ENCODE measurements around the gene EOLA1. TPM values are rescaled to one million over a fixed set of nuclear protein-coding genes. Genes with fewer than 3 reads are reported as not detected.
"Not testable (repeated sequence)": the region's sequence is repeated elsewhere in the genome, so short reads cannot be mapped to it uniquely, and the experiment has no call there.

The EOLA1 gene
- total RNA-seq, 1 experiment from 2014 or later = 24.7 TPM

DNA sequence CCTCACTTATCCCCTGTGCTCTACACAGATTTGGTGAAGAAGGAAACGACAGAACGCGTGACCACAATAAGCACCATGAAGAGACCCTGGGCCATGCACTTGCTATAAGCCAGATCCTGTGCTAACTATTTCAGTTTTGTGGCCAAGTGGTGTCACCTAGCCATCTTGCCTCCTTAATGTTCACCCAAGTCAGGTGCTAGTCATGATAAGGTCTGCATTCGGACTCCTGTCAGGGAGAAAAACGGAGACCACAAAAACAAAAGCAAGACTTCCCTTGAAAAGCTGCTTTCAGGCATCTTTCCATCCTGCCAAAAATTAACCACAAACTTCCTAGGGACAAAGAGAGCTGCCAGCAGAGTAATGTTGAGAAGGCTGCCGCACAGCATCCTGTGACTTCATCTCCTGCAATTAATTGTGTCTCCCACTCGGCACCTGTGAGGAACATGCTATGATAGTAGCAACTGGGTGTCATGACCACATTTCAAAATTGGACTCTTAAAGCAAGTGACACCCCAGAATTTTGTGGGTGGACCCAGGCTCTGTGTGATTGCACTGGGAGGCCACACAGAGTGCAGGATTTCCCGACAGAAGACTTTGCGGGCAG lies 26.9 kb upstream of the EOLA1 start:
- DNase-seq (ENCODE audit: low spot score) = no peak

GRCh38 chrX:149515954-149516602 lies 24.7 kb upstream of the EOLA1 start:
- no peak for DNase-seq (ENCODE audit: low spot score)

DNA sequence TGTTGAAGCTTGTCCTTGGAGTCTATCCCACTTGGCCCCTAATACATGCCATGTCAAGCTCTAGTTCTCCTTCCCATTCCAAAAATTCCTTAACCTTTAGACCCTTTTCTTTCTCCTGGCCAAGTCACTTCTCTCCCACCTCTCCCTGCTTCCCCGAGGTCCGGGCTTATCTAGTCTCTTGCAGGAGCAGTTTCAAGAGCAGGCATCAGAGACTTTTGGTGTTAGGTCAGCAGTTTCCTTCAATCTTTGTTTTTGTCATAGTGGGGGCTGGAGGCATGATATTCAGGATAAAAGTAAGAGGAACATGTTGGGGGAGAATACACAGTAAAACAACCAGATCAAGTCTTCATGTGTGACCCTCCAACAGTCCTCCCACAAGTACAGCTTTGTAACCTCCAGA lies 24.2 kb upstream of the EOLA1 start:
- no peak for DNase-seq (ENCODE audit: low spot score)

DNA sequence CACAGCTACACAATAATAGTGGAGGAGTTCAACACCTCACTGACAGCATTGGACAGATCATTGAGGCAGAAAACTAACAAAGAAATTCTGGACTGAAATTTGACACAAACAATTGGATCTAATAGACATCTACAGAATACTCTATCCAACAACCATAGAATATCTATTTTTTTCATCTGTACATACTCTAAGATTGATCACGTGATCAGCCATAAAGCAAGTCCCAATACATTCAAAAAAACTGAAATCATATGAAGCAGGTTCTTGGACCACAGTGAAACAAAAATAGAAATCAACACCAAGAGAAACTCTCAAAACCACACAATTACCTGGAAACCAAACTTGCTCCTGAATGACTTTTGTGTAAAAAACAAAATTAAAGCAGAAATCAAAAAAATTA lies 23.5 kb upstream of the EOLA1 start:
- no peak for DNase-seq (ENCODE audit: low spot score)

DNA sequence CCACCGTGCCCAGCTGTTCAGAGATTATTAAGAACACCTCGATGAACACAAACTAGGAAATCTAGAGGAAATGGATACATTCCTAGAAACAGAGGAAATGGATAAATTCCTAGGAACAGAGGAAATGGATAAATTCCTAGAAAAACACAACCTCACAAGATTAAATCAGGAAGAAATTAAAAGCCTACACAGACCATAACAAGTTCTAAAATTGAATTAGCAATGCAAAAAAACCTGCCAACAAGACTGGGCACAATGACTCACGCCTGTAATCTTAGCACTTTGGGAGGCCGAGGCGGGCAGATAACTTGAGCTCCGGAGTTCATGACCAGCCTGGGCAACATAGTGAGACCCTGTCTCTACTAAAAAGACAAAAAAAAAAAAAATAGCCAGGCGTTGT lies 22.6 kb upstream of the EOLA1 start:
- DNase-seq (ENCODE audit: low spot score) = no peak

- DNase-seq (ENCODE audit: low spot score) = not testable (repeated sequence)
Measured at GRCh38 chrX:149520636-149521277, 20.1 kb upstream of the EOLA1 start.

DNA sequence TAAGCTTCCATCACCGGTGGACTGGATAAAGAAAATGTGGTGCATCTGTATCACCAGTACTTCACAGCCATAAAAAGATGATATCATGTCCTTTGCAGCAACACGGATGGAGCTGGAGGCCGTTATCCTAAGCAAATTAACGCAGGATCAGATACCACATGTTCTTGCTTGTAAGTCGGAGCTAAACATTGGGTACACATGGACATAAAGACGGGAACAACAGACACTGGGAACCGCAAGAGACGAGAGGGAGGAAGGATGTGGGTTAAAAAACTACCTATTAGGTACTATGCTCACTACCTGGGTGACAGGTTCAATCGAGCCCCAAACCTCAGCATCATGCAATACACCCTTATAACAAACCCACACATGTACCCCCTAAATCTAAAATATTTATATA lies 19.4 kb upstream of the EOLA1 start:
- no peak for DNase-seq (ENCODE audit: low spot score)

DNA sequence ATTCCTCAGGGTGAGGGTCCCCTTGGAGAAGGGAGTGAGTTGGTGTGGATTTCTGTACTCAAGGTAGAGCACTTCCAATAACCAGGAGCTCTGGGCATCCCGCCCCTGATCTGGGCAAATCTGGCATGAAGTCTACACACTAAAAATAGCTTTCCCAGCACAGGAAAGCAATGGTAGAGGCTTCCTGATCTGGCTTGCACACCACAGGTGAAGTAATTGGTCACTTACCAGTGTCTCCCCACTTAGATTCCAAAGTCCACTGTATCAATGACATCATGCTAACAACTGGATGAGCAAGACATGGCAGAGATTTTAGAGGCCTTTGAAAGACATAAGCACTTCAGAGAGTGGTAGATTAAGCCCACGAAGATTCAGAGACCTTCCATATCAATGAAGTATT lies 17.9 kb upstream of the EOLA1 start:
- DNase-seq (ENCODE audit: low spot score) = peak; percentile 84

- peak; percentile 60 for DNase-seq (ENCODE audit: low spot score)
Measured at GRCh38 chrX:149525389-149525788, 15.4 kb upstream of the EOLA1 start.

DNA sequence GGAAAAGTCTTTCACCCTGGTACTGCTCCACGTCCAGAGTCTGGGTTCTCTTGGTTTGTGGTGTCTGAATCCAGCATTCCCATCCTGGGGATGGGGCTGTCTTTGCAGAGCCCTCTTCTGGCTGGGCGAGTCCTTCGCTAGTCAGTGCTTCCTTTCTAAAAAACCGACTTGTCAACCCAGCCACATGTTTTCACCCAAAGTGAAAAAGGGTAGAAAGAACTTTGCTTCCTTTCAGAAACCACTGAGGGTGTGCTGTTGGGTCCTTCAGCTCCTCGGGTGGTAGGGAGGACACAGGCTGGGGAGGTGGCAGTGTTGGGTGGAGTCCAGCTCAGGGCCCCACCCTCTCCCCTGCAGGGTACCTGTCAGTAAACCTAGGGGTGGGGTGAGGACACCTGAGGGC lies 14.9 kb upstream of the EOLA1 start:
- DNase-seq (ENCODE audit: low spot score) = peak; percentile 22

DNA sequence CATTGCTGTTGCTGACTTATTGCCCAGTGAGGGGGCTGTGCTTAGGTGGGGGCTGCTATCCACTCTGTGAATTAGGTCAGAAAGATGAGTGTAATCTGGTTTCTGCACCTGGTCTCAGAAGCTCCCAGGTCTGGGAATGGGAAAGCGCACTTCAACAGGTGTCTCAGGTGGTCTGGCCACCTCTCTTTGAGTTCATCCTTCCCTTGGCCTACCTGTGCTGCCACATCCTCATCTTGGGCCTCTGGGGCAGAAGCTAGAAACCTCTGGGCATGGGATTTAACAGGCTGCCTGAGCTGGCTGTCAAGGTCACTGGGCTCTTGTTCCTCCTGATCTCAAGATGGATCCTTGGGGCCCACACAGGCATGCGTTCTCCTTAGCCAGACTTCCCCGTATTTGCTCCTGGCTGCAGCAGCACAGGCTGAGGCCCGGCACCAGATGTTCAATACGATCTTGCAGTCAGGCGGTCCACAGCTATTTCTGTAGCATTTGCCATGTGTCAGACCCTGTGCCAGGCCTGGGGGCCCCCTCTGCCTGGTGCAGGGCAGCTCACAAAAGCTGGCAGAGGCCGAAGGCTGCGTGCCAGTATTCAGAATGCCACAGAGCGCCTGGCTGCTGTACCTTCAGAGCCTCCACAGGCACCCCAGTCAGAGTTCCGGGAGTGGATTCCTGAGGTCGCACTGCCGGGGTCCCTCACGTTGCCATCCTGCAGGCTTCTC lies 14.3 kb upstream of the EOLA1 start:
- not testable (repeated sequence) for DNase-seq (ENCODE audit: low spot score)

DNA sequence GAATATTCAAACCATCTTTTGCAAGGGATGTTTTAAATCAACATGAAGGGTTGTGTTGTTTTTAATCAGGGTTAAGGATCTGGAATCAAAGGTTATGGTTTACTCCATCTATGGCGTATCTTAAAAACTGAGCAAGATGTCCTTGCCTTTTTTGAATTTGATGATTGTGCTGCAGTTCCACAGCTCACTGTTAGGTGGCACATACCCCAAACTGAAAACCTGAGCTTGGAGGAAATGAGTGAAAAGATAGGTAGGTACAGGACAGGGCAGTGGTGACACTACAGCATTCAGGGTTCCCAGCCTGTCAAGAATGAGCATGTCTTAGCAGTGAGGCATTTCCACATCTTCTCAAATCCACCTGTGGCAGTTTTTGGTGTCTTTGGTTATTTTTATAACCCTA lies 13.1 kb upstream of the EOLA1 start:
- DNase-seq (ENCODE audit: low spot score) = peak; percentile 65

DNA sequence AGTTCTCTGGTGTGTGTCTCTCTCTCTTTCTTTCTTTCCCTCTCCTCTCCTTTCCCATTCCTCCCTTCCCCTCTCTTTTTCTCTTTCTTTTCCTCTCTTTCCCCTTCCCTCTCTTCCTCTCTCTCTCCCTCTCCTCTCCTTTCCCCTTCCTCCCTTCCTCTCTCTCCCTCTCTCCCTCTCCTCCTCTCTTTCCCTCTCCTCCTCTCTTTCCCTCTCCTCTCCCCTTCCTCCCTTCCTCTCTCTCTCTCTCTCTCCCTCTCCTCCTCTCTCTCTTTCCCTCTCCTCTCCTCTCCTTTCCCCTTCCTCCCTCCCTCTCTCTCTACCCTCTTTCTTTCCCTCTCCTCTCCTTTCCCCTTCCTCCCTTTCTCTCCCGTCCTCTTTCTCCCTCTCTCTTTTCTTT lies 12.4 kb upstream of the EOLA1 start:
- DNase-seq (ENCODE audit: low spot score) = no peak

- DNase-seq (ENCODE audit: low spot score) = no peak
Measured at GRCh38 chrX:149531599-149531998, 9.2 kb upstream of the EOLA1 start.

DNA sequence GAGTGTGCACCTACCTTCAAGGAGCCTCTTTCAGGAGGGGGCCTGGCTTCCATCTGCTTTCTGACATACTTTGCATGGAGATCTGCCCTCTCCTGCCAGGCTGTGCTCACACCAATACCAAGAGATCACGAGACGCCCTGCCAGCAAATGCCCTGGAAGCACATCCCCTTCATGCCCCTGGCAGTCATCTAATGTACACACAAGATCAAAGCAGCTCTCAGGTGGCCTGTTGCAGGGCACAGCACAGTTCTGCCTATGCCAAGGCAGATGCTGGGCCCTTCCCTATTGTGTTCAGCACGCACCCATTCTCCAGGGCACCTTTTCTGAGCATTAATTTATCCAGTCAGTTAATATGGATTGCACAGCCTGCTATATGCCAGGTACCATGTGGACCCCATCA lies 7.9 kb upstream of the EOLA1 start:
- DNase-seq (ENCODE audit: low spot score) = not testable (repeated sequence)

GRCh38 chrX:149533999-149534398 lies 6.8 kb upstream of the EOLA1 start:
- not testable (repeated sequence) for DNase-seq (ENCODE audit: low spot score)

DNA sequence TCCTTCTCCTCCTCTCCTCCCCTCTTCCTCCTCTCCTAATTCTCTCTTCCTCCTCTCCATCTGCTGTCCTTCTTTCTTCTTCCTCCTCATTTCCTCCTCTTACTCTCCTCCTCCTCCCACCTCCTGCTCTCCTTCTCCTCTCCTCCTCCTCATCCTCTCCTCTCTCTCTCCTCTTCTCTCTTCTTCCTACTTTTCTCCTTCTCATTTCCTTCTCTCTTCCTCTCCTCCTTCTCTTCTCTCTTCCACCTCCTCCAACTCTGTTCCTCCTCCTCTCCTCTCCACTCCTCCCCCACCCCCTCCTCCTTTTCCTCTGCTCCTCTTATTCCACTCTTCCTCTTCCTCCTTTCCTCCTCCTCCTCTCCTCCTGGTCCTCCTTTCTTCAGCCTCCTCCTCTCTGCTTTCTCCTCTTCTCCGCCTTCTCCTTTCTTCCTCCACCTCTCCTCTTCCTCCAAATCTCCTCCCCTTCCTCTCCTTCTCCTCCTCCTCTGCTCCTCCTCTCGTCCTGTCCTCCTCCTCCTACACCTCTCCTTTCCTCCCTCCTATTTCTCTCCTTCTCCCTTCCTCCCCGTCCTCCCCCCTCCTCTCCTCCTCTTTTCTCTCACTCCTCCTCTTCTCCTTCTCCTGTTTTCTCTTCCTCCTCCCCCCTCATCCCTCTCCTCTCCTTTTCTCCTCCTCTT lies 5.7 kb upstream of the EOLA1 start:
- DNase-seq (ENCODE audit: low spot score) = not testable (repeated sequence)

- not testable (repeated sequence) for DNase-seq (ENCODE audit: low spot score)
Measured at GRCh38 chrX:149537474-149537873, 3.3 kb upstream of the EOLA1 start.

GRCh38 chrX:149539283-149540130 lies 1.3 kb upstream of the EOLA1 start:
- peak; percentile 94 for DNase-seq (ENCODE audit: low spot score)

DNA sequence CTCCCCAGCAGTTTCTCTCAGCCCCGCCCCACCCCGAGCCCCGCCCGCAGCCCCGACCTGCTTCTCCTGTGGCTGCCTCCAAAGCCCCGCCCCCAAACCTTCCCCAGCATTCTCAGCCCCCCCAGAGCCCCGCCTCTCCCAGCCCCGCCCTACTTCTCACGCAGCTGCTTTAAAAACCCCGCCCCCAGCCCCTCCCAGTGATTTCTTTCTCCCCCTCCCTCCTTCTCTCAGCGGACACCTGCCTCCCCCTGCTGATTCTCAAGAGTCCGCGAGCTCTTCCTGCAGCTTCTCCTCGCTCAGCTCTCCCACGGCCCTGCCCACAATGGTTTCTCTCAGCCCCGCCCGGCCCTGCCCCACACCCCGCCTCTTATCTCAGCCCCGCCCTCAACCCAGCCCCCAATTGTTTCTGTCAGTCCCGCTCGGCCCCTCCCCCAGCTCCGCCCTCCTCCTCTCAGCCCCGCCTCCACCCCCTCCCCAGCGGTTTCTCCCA lies 636 bp upstream of the EOLA1 start:
- peak; percentile 94 for DNase-seq (ENCODE audit: low spot score)

Measured in HT-29 (cell line).